GM12874 (cell line): Measurements from ENCODE around the gene BRF1.

Source experiments
- CTCF ChIP-seq: IDR thresholded peaks from 2 replicates; pipeline ENCODE4 v1.5.1; 2011; ENCODE audit warnings: low read depth, mild to moderate bottlenecking, control low read depth, low read length, moderate library complexity; ENCODE audit not compliant: insufficient read depth

The BRF1 gene

DNA sequence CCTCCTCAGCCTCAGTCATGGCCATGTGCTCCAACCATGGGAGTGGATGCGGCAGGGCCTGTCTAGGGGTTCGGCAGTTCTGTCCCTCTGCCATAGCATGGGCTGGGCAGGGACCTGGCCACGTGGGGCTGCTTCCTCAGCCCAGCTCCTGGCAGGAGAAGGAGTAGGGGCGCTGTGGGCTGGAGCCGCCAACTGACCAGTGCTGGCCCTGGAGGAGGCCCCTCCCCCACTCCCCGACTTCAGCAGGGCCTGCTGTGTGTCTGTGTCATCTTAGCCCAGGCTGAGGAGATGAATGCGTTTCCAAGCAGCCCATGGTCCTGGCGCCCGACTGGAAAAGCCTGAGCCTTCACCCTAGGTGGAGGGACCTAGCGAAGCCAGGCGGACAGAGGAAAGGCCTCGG, 11.0 kb upstream of the BRF1 start:
- no peak for TF ChIP-seq CTCF

DNA sequence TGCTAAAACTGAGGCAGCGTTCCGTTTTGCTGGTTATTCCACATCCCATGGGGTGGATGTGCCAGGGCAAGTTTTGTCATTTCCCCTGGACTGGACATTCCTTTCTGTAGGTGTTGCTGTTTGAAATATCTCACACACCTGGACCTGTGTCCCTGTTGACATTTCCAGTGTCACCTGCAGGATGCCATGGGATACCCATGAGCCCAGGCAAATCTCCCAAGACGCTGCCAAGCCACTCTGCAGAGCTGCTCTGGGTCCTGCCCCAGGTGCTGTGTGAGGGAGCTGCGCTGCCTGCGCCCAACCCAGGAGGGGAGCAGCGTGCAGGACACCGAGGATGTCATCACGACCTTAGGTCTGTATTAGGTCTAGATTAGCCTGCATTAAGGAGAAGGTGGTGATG, 8.6 kb upstream of the BRF1 start:
- TF ChIP-seq CTCF: no peak

DNA sequence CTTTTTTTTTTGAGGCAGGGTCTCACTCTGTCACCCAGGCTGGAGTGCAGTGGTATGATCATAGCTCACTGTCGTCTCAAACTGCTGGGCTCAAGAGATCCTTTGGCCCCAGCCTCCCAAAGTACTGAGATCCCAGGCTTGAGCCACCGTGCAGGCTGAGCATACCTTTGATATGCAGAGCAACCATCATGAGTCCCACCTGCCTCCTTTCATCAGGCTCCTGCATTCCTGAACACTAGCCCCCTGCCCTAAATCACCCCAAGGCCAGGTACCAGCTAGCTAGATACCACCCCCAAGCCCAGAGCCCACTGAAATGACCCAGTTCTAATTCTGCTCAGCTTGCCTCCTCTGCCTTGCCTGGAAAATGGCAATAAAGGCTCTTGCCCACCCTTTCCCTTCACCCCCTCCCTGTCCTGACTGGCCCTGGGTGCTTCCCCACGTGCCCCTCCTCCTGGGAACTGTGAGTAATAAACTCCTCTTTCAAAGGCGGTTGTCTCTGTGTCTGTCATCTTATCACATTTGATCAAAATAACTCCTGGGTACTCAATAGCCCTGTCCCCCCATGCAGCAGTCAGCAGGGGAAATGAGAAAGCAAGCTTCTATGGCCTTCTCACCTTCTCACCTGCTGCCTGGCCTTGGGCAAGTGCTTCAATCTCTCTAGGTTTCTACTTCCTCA, 6.4 kb upstream of the BRF1 start:
- no peak for TF ChIP-seq CTCF

GRCh38 chr14:105305791-105306190, 5.0 kb upstream of the BRF1 start:
- TF ChIP-seq CTCF: no peak

DNA sequence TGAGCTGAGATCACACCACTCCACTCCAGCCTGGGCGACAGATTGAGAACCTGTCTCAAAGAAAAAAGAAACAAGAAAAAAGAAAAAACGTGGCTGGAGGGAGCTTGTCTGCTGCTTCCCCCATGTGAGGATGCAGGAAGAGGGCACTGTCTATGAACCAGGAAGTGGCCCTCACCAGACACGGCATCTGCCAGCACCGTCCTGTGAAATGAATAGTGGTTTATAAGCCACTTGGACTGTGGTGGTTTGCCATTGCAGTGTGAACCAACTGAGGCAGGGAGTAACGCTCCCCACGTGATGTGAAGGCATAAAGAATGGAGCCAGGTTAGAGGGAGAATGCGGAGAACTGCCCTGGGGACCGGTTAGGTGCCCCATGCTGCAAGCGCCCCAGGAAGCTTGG, 4.5 kb upstream of the BRF1 start:
- TF ChIP-seq CTCF: no peak

GRCh38 chr14:105304565-105304964, 3.8 kb upstream of the BRF1 start:
- TF ChIP-seq CTCF: no peak

DNA sequence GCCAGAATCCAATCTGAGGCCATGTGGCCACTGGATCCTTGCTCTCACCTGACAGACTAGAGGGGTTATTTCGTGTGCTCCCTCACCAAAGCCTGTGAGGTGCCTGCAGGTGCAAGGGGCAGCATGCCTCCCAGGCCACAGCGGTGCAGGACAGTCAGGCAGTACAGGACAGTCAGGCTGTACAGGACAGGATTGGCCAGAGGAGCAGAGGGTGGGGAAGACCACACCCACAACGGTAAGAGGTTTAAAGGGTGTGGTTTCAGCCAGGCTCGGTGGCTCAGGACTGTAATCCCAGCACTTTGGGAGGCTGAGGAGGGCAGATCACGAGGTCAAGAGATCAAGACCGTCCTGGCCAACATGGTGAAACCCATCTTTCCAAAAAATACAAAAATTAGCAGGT, 3.1 kb upstream of the BRF1 start:
- no peak for TF ChIP-seq CTCF
